Stimulated activated CD8-positive, alpha-beta memory T cell treated with anti-CD3 and anti-CD28 coated beads, Interleukin-7, amount 100 ng/mL, for 1 hour (primary cell): ENCODE data around the gene GSTCD.
"Not testable (repeated sequence)": the region's sequence is repeated elsewhere in the genome, so short reads cannot be mapped to it uniquely, and the experiment has no call there.

Experiments
- DNase-seq, 2 donors: peaks; one replicate each; pipeline ENCODE4 v3.0.0-alpha.2; 2020; ENCODE audit warnings: low read depth in 2 of 2

Gene GSTCD, protein sequence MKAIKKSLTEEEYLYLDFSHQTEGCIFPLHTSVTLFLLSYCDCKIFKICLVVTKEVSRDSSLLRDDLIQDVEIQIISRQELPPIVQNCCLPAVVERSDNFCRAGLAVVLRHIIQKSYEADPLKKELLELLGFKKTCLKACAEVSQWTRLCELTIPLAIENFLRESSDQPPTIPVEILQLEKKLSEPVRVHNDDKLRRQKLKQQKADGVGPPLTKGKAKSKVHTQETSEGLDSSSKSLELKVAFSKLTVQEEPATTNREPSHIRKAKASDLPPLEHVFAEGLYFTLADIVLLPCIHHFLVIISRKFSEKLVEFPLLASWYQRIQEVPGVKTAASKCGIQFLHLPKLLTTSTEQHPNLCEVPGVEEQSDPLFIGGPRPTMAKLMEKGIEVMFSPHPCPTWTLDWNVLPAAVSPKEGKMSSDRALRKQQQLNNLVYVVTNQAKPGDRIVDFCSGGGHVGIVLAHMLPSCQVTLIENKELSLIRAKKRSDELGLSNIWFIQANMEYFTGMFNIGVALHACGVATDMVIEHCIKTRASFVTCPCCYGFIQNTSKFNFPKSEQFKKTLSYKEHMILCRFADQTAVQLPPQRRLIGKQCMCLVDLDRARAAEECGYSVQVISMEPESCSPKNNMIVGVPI

GRCh38 chr4:105708181-105709080 lies at the start of gene GSTCD, which contains the start of gene INTS12:
GSTCD (plus strand) TSS chr4:105708784; CDS start chr4:105717614, 8,830 bp downstream.
INTS12 (minus strand) TSS chr4:105708689; CDS start chr4:105700005, 8,684 bp downstream.
- DNase-seq = peak; percentile 72 to 82

GRCh38 chr4:105659190-105659589 lies 49.4 kb upstream of the GSTCD start:
- no peak for DNase-seq

GRCh38 chr4:105661028-105661427 lies 47.6 kb upstream of the GSTCD start:
- DNase-seq = no peak

DNA sequence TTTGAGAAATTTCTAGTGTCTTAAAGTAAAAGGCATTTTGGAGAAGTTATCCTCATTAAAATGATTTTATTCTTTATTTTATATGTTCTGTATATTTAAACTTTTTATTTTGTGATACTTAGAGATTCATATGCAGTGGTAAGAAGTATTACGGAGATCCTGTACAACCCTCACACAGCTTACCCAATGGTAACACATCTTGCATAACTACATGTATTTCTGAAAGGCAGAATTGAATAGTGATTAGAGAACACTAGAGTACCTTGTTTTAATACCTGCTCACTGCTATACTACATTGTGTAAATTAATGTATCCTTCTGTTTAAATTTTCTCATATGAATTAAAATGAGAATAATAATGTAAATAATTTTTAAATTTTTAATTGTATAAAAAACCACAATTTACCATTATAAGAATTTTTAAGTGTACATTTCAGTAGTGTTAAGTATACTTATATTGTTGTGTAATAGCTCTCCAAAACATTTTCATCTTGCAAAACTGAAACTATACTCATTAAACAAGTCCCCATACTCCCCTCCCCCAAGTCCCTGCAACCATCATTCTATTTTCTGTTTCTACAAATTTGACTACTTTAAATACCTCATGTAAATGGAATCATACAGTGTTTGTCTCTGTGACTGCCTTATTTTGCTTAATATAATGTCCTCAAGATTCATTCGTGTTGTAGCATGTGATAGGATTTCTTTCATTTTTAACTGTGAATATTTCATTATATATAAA lies 45.5 kb upstream of the GSTCD start:
- no peak for DNase-seq

DNA sequence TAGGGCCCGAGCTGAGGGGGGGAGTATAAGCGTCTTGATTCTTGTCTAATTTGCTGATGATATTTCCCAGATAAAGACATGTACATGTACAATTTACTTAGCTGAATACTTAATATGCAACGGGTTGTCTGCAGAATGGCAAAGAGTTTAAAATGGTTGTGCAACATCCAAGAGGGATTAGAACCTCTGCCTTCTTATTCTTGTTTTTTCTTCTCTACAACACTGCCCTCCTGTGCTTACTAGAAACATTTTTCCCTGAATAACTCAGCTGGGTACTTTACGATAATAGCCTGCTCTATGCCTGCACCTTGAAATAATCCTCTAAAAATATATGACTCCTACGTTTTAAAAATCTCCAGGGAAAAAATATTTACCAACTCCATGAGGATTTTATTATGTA lies 41.9 kb upstream of the GSTCD start:
- DNase-seq = no peak

GRCh38 chr4:105670684-105671083 lies 37.9 kb upstream of the GSTCD start:
- DNase-seq = no peak

GRCh38 chr4:105671301-105671700 lies 37.3 kb upstream of the GSTCD start:
- no peak for DNase-seq

DNA sequence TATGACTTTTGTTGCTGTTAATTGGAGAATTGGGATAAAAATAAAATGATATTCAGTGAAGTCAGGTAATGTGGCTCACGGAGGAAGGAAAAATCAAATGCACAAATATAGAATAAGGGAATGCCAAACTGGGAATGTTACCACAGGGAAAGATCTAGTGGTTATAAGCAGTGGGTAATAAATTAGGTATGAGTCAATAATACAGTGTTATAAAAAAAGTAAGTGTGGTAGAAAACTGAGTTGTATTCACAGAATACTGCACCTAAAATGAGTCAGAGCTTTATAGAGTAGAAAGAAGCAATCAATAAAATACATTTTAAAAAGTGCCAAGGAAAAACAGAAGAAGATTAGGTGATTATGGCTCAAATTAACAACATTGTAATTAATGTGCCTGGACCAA lies 34.6 kb upstream of the GSTCD start:
- no peak for DNase-seq

DNA sequence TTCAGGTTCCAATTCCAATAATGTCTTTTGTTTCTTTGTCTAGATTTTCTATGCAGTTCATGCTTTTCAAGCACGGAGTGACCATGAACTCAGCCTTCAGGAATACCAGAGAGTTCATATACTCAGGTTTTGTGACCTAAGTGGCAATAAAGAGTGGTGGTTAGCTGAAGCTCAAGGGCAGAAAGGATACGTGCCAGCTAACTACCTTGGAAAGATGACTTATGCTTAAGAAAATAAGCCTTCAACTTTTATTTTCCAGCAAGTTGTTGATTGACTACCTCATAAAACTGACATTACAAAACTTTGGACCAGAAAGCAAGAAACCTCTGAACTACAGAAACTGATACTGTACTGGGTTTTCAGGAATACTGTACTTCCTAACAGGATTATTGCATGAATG lies 30.9 kb upstream of the GSTCD start:
- DNase-seq = no peak

DNA sequence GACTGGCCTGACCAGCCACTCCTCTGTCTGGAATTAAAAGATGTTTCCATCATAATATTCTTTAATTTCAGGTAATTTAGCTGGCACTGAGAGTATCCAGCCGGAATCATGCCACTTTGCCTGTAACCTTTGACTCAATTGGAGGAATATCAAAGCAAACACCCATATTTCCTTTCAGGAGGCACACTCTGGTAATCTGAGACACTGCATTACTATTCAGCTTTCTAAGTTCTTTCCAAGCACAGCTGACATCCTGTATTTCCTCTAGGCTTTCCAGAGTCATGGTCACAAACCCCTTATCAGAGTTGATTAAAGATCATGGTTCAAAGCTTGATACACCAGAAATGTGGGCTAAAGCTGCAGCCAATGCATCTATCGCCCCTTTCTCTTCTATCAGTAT lies 29.4 kb upstream of the GSTCD start:
- no peak for DNase-seq

GRCh38 chr4:105683038-105683437 lies 25.5 kb upstream of the GSTCD start:
- no peak for DNase-seq

DNA sequence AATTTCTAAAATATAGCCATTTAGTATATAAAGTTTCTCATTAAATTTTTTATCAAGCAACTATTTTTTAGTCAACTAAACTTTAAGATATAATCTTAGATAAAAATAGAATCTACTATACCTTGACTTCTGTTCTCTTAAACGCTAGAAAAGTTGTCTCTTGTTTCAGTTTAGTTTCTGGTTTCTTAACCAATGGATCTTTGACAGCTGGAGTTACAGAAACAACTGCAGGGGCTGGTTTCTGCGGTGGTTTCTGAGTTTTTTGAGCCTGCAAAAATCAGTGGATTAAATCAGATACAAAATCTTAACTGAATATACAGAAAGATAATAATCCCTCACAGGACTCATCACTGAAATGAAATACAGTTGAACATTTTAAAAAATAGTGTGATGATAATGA lies 22.0 kb upstream of the GSTCD start:
- DNase-seq = no peak

GRCh38 chr4:105694812-105695211 lies 13.8 kb upstream of the GSTCD start:
- DNase-seq = not testable (repeated sequence)

DNA sequence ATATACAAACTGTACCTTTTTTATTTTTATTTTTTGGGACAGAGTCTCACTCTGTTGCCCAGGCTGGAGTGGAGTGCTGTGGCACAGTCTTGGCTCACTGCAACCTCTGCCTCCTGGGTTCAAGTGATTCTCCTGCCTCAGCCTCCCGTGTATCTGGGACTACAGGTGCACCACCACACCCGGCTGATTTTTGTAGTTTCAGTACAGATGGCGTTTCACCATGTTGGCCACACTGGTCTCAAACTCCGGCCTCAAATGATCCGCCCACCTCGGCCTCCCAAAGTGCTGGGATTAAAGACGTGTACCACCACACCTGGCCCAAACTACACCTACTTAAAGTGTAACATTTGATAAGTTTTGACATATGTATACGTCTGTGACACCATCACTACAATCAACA lies 12.8 kb upstream of the GSTCD start:
- DNase-seq = not testable (repeated sequence)

GRCh38 chr4:105698607-105699006 lies 10.0 kb upstream of the GSTCD start:
- DNase-seq = no peak

GRCh38 chr4:105707782-105708180 lies 803 bp upstream of the GSTCD start:
- no peak for DNase-seq

- no peak for DNase-seq
These were observed 482 bp downstream of the GSTCD start for GRCh38 chr4:105709081-105709450.

DNA sequence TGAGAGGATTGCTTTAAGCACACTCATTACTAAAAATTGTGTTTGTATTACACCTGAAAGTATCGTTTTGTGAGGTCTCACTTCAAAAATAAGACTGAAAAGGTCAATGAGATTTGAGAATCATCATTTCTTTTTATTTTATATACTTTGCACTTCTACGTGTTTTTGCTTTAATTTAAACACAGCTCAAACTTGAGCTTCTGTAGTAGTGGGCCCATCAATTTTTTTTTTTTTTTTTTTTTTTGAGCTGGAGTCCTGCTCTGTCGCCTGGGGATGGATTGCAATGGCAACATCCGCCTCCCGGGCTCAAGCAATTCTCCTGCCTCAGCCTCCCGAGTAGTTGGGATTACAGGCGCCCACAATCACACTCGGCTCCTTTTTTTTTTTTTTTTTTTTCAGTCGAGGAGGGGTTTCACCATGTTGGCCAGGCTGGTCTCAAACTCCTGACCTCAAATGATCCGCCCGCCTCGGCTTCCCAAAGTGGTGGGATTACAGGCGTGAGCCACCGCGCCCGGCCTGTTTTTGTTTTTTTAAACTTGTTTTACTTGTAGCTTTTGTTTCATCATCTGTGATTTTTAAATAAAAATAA lies 1.5 kb downstream of the GSTCD start:
- no peak for DNase-seq

DNA sequence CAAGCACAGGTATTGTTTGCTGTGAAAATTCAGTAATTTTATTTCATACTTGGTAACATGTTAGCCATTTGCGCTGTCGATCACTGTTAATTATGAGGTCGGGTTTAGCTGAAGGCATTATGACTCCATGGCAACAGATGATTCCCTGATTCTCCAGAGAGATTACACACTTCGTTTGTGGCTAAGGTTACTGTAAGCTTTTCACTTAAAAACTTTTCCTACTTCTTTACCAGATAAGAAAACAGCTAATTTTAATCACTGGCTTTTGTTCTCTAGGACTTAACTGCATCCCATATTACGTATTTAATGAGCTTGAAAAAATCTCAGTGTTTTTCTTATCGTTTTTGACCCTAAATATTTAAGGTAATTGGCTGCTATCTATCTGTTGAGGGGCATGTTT lies 2.1 kb downstream of the GSTCD start:
- no peak for DNase-seq

DNA sequence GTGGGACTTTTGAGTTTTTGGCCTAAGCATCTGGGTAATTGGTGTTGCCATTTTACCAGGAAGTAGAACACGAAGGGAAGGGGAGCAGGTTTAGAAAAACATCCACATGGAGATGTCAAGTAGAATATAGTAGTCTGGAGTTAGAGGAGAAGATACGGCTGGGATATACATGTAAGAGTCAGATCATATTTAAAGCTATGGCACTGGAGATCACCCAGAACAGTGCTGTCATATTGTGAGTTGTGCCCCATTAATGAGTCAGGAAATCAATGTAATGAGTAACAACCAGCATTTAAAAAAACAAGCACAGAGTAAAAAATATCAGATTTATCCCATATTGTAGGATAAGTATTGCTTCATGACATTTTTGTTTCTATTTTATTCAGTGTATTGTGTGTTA lies 4.2 kb downstream of the GSTCD start:
- no peak for DNase-seq

GRCh38 chr4:105714071-105714521 lies 5.5 kb downstream of the GSTCD start:
- DNase-seq = no peak
